ENCODE results near the gene COL23A1. TPM values are rescaled to one million over a fixed set of nuclear protein-coding genes. Genes with fewer than 3 reads are reported as not detected.

COL23A1 gene
- total RNA-seq: under 0.01 and 0.40 TPM in 2 replicates

GRCh38 chr5:178590141-178590923 lies at the start of gene COL23A1:
TSS of gene COL23A1 (minus strand) at chr5:178590393.
- DNase-seq (ENCODE audit: low read depth in 2 of 2): peak; percentile 46 to 75

- DNase-seq (ENCODE audit: low read depth in 2 of 2): no peak
These were observed 47.3 kb upstream of the COL23A1 start for GRCh38 chr5:178637356-178638074.

DNA sequence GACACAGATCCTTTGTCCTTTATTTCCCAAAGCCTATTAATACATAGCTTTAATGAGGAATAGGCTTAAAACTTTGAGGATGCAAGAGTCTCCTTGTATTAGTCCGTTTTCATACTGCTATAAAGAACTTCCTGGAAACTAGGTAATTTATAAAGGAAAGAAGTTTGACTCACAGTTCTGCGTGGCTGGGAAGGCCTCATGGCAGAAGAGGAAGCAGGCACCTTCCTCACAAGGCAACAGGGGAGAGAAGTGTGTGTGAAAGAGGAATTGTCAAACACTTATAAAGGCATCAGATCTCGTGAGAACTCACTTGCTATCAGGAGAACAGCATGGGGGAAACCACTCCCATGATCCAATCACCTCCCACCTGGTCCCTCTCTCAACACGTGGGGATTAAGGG lies 42.1 kb upstream of the COL23A1 start:
- DNase-seq (ENCODE audit: low read depth in 2 of 2): no peak

DNA sequence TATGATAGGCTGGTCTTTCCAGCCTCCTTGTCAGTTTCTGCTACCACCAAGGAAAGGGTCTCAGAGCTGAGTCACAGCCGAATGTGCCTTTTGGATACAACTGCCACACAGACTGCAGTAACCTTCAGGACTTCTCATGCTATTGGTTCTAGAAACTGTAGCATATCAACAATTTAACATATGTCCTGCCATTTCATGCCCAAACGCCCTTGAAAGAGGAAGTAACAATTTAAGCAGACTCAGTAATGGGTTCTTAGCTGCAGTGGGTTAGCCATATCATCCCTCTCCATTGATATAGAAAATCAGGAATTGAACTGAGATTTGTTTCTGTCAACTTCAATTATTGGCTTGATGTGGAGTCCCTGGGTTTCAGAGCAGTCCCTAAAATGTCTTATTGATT lies 40.8 kb upstream of the COL23A1 start:
- DNase-seq (ENCODE audit: low read depth in 2 of 2): no peak

- no peak for DNase-seq (ENCODE audit: low read depth in 2 of 2)
These were observed 40.3 kb upstream of the COL23A1 start for GRCh38 chr5:178630475-178630930.

- no peak for DNase-seq (ENCODE audit: low read depth in 2 of 2)
These were observed 37.0 kb upstream of the COL23A1 start for GRCh38 chr5:178627259-178627598.

DNA sequence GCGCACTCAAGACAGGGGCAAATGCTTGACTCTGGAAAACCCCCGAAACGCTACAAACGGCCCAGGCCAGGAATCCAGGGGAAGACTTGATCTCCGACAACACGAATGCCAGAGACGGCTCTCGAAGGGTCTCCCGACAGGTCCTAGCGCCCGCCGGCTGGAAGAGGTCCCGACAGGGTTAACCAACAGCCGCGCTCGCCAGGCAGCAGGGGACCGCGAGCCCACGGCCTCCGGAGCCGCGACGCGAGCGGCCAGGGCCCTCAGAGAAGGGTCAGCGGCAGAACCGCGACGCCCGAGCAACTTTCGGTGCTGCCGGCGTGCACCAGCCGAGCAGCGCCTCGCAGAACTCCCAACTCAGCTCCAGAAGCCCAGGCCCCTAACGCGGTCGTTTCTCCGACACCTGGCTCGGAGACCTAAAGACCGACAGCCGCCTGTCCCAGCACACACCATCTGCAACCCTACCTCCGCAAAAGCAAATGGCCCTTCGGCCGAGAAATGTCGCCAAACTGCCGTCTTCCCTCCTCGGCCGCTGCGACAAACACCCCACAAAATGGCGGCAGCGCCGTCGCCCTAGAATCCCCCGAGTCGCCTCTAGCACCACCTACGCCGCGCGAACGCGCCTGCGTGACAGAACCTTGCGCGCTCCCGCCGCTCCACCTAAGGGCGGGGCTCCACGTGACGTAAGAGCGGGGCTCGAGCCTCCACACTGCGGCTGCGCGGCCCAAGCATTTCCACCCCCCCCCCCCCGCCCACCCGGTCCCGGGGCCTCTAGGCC lies 36.5 kb upstream of the COL23A1 start, which contains the start of gene CLK4:
Gene CLK4 (minus strand): TSS at position 567 of the 775 bp plus-strand sequence. CDS start 3,634 bp downstream, outside the sequence.
- peak; percentile 96 to 97 for DNase-seq (ENCODE audit: low read depth in 2 of 2)

DNA sequence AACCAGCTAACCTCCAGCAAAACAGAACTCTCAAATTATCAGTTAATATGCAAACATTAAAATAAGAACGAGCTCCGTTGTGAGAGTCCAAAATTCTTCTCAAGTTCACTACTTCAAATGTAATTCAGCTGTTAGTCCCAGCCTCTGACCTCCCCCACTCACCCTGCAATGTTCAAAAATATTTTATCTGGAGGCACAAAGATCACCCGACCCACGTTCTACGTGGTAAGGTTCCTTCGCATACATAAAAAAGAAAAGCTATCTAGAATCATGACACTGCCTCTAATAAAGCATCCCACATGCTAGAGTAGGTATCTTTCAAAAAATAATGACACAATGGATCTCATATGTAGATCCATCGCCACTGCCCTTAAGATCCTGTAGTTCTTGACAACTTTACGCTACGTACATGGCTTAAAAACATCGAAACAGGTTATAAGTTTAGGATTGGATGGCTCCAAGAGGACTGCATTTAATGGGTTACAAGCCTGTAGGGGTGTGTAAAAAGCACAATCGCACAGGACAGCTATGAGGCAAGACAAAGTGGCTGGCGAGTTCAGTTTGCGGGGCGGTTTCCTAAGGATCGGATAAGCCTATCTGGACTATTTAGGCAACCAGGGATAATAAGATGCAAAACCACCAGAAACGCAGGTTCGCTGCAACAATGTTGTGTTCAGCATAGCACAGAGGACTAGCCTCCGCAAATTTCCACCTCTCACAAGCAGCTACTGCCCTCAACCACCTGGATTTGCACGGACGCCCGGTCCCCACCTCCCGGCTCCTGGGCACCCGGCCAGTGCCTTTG lies 35.7 kb upstream of the COL23A1 start:
- no peak for DNase-seq (ENCODE audit: low read depth in 2 of 2)

- peak in 1 of 2 donors; percentile 12 for DNase-seq (ENCODE audit: low read depth in 2 of 2)
These were observed 34.7 kb upstream of the COL23A1 start for GRCh38 chr5:178624631-178625546.

DNA sequence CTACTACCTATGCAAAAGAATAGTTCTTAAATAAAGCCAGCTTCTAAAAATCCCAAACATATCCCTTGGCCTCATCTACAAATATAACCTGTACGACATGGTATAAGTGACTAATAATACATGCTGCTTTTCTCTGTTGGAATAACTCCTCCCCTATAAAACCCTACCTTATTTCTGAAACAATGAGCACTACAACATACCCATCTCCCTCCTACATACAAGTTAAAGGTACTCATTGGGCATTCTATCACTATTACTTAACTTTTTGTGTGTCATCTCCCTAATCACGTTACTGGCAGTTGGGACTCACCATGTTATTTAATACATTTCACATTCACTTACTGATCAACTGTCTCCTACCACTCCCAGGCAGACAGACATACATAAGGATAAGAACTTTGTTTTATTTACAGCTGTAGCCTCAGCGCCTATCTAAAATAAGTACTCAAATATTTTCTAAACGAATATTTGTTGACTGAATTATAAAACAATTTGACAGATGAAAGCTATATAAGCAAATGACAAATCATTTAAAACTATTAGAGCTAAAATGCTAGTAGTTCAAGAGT lies 32.6 kb upstream of the COL23A1 start:
- DNase-seq (ENCODE audit: low read depth in 2 of 2): no peak

DNA sequence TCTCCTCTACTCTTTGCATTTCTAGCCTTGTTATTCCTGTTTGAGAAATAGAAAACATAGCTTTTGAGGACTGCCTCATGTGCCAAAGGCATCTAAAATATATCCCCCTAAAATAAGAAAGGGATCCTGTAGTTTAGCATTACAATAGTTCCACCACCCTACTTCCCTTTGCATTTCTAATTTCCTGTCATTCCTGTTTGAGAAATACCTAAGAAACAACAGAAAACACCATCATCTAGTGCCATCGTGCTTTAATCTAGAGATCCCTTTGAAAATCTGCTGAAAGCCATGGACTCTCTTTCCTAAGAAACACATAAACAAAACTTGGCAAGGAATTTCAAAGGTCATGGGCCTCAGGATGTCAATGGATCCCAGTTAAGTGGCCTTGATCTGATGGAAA lies 29.2 kb upstream of the COL23A1 start:
- no peak for DNase-seq (ENCODE audit: low read depth in 2 of 2)

DNA sequence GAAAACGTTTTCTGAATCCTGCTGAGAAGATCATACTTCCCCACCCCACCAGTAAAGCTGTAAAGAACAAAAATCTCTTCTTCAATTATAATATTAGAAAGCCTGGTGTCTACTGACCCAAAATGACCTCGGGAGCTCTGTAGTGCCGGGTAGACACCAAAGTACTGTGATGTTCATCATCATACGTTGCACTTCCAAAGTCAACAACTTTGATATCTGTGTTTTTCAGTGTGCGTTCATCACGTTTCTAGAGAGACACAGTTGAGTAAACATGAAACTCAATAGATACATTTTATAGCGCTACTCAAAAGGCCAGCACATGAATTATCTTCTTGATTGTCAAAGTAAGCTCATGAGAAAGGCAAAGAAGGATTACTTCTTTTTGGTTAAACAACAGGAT lies 22.1 kb upstream of the COL23A1 start:
- peak in 1 of 2 donors; percentile 26 for DNase-seq (ENCODE audit: low read depth in 2 of 2)

DNA sequence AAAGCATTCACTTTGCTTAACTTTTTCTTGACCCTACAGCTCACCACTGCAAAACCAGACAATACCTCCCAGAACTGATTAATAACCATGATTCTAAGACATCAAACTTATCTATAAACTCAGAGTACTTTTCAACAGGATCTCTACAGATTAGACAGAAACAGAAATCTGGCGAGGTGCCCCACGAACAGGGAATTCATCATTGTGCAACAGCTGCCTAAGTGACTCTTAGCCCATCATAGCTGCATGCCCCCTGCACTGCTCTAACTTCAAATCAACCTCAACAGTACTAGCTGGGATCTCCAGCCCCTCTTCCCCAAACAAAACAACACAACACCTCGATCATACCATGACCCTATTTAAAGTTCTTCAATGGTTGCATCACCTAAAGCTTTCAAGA lies 16.1 kb upstream of the COL23A1 start:
- no peak for DNase-seq (ENCODE audit: low read depth in 2 of 2)

- DNase-seq (ENCODE audit: low read depth in 2 of 2): no peak
These were observed 15.6 kb upstream of the COL23A1 start for GRCh38 chr5:178605788-178606187.

- no peak for DNase-seq (ENCODE audit: low read depth in 2 of 2)
These were observed 12.6 kb upstream of the COL23A1 start for GRCh38 chr5:178602752-178603151.

DNA sequence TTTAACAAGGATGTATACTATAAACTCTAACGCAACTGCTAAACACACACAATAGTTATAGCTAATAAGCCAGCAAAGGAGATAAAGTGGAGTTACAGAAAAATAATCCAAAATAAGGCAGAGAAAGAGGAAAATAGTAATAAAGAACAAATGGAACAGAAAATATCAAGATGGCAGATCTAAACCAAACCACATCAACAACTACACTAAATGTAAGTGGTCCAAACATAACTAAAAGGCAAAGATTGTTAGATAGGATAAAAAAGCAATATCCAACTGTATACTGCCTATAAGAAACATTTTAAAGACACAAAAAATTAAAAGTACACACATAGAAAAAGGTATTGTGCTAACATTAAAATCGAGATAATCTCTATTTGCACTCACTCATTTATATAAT lies 5.6 kb upstream of the COL23A1 start:
- DNase-seq (ENCODE audit: low read depth in 2 of 2): no peak

DNA sequence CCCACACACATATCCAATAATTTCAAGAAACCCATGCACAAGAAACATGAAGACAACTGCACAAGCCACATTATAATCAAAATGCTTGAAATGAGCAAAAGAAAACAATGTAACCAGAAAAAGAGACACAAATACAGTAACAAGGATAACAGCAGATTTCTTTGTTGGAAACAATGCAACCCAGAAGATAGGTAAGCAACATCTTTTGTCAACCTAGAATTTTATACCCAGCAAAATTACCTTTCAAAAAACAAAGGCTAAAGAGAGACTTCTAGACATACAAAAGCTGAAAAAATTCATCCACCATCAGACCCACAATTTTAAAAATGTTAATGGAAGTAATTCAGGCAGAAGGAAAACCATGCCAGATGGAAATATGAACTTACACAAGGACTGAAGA lies 5.0 kb upstream of the COL23A1 start:
- no peak for DNase-seq (ENCODE audit: low read depth in 2 of 2)

- DNase-seq (ENCODE audit: low read depth in 2 of 2): no peak
These were observed 781 bp upstream of the COL23A1 start for GRCh38 chr5:178590924-178591423.

Data from lung microvascular endothelial cell (primary cell).